Fibroblast of pulmonary artery (primary cell): ENCODE results near the gene NDUFAF8.
A peak's percentile ranks its signal among the peaks of the same experiment; 100 is the strongest.
"Not testable (repeated sequence)": the region's sequence is repeated elsewhere in the genome, so short reads cannot be mapped to it uniquely, and the experiment has no call there.

ENCODE experiments used
- DNase-seq: peaks from one replicate; pipeline ENCODE4 v3.0.0-alpha.2; 2010; ENCODE audit warnings: low read depth
- H3K4me3 ChIP-seq: replicated peaks from 2 replicates; pipeline ENCODE4 v1.5.1; 2011; ENCODE audit warnings: low read depth, mild to moderate bottlenecking, control low read depth, low read length, moderate library complexity
- CTCF ChIP-seq: IDR thresholded peaks from 2 replicates; pipeline ENCODE4 v1.5.1; 2011; ENCODE audit warnings: mild to moderate bottlenecking, control low read depth, low read length, inconsistent platforms; ENCODE audit errors: missing control alignments

Gene NDUFAF8

GRCh38 chr17:81223762-81224130 is 15.4 kb upstream of the NDUFAF8 start:
- H3K4me3 ChIP-seq: peak overlapping the region; percentile 50
- no peak for TF ChIP-seq CTCF
- DNase-seq: no peak

- not testable (repeated sequence) for DNase-seq, H3K4me3 ChIP-seq
These were observed 11.5 kb upstream of the NDUFAF8 start for GRCh38 chr17:81227630-81228029.

GRCh38 chr17:81228420-81228819 is 10.7 kb upstream of the NDUFAF8 start:
- no peak for TF ChIP-seq CTCF
- no peak for DNase-seq
- H3K4me3 ChIP-seq: no peak overlapping the region

GRCh38 chr17:81228834-81229665 is 10.1 kb upstream of the NDUFAF8 start:
- no peak for DNase-seq
- H3K4me3 ChIP-seq: no peak overlapping the region
- TF ChIP-seq CTCF: no peak

GRCh38 chr17:81229666-81229920 is 9.5 kb upstream of the NDUFAF8 start:
- H3K4me3 ChIP-seq: no peak overlapping the region
- DNase-seq: no peak
- TF ChIP-seq CTCF: no peak

- peak; percentile 27 for TF ChIP-seq CTCF
- H3K4me3 ChIP-seq: no peak overlapping the region
- no peak for DNase-seq
These were observed 8.9 kb upstream of the NDUFAF8 start for GRCh38 chr17:81230043-81230820.

GRCh38 chr17:81231121-81231645 is 7.9 kb upstream of the NDUFAF8 start:
- H3K4me3 ChIP-seq: no peak overlapping the region
- no peak for TF ChIP-seq CTCF
- no peak for DNase-seq
